Germinal center (tissue), 1 donor: ENCODE measurements around the gene DVL1.

Experiments used
- DNase-seq: peaks from one replicate; pipeline ENCODE4 v3.0.0; 2012; ENCODE audit warnings: mixed read lengths, low spot score

Gene DVL1

GRCh38 chr1:1356796-1357401 lies 7.7 kb upstream of the DVL1 start:
- DNase-seq = no peak

GRCh38 chr1:1356166-1356795 lies 7.1 kb upstream of the DVL1 start:
- no peak for DNase-seq

GRCh38 chr1:1355416-1355815 lies 6.2 kb upstream of the DVL1 start:
- DNase-seq = no peak

- no peak for DNase-seq
Measured at GRCh38 chr1:1354271-1355247, 5.3 kb upstream of the DVL1 start.

- DNase-seq = no peak
Measured at GRCh38 chr1:1353389-1354151, 4.4 kb upstream of the DVL1 start.

GRCh38 chr1:1352786-1353388 lies 3.7 kb upstream of the DVL1 start:
- peak; percentile 65 for DNase-seq

- DNase-seq = no peak
Measured at GRCh38 chr1:1351511-1352427, 2.6 kb upstream of the DVL1 start.

- no peak for DNase-seq
Measured at GRCh38 chr1:1348420-1349255, 580 bp downstream of the DVL1 start.

GRCh38 chr1:1347663-1348419 lies 1.4 kb downstream of the DVL1 start:
- DNase-seq = no peak

- DNase-seq = no peak
Measured at GRCh38 chr1:1347026-1347595, 2.1 kb downstream of the DVL1 start.

- DNase-seq = no peak
Measured at GRCh38 chr1:1346501-1346890, 2.7 kb downstream of the DVL1 start.

- DNase-seq = no peak
Measured at GRCh38 chr1:1345860-1346500, 3.2 kb downstream of the DVL1 start.

GRCh38 chr1:1345384-1345783 lies 3.8 kb downstream of the DVL1 start:
- DNase-seq = no peak

- DNase-seq = no peak
Measured at GRCh38 chr1:1344655-1345361, 4.4 kb downstream of the DVL1 start.

GRCh38 chr1:1343811-1344421 lies 5.3 kb downstream of the DVL1 start:
- no peak for DNase-seq

- no peak for DNase-seq
Measured at GRCh38 chr1:1342584-1343115, 6.6 kb downstream of the DVL1 start.

- DNase-seq = no peak
Measured at GRCh38 chr1:1342061-1342562, 7.1 kb downstream of the DVL1 start.
